Spleen (tissue), 11 donors: ENCODE results near the gene GPR15LG. TPM values are rescaled to one million over a fixed set of nuclear protein-coding genes. Genes with fewer than 3 reads are reported as not detected.
A peak's percentile ranks its signal among the peaks of the same experiment; 100 is the strongest.

Experiments
- DNase-seq: peaks from one replicate; pipeline ENCODE4 v3.0.0-alpha.2; 2020
- H3K27ac ChIP-seq, 8 donors: fragments of 200-600 bp; sonication (generic) in 7 of 8; 1 replicate in 4 of 8; 2 replicates in 4 of 8; pipeline versions ENCODE4 v1.5.0 to v1.8.0; 2016 to 2021; ENCODE audit warnings: inconsistent platforms in 4 of 8, mild to moderate bottlenecking in 4 of 8, moderate library complexity in 1 of 8
- H3K27me3 ChIP-seq, 7 donors: fragments of 200-600 bp; sonication (generic) in 6 of 7; replicated peaks in 1 of 7; 1 replicate in 4 of 7; 2 replicates in 3 of 7; pipeline versions ENCODE4 v1.5.0 to v1.8.0; 2016 to 2021; ENCODE audit warnings: inconsistent platforms in 3 of 7, mild to moderate bottlenecking in 1 of 7
- H3K36me3 ChIP-seq, 6 donors: fragments of 200-600 bp; sonication (generic) in 5 of 6; 1 replicate in 4 of 6; 2 replicates in 2 of 6; pipeline versions ENCODE4 v1.5.0 to v1.8.0; 2016 to 2021; ENCODE audit warnings: inconsistent platforms in 2 of 6
- H3K4me1 ChIP-seq, 6 donors: fragments of 200-600 bp; sonication (generic) in 5 of 6; 1 replicate in 3 of 6; 2 replicates in 3 of 6; pipeline versions ENCODE4 v1.5.0 to v1.8.0; 2016 to 2021; ENCODE audit warnings: inconsistent platforms in 3 of 6
- H3K4me3 ChIP-seq, 8 donors: fragments of 200-600 bp; sonication (generic) in 7 of 8; 1 replicate in 4 of 8; 2 replicates in 4 of 8; pipeline versions ENCODE4 v1.5.0 to v1.8.0; 2016 to 2021; ENCODE audit warnings: inconsistent platforms in 4 of 8, mild to moderate bottlenecking in 4 of 8, moderate library complexity in 2 of 8
- H3K9me3 ChIP-seq, 8 donors: fragments of 200-600 bp; sonication (generic) in 7 of 8; 1 replicate in 4 of 8; 2 replicates in 4 of 8; pipeline versions ENCODE4 v1.5.0 to v1.8.0; 2016 to 2021; ENCODE audit warnings: inconsistent platforms in 4 of 8
- POLR2A ChIP-seq, 3 donors: fragments of 450-650 bp; IDR thresholded peaks; one replicate each; pipeline ENCODE4 v1.5.1; 2017; ENCODE audit warnings: antibody characterized with exemption in 3 of 3, mild to moderate bottlenecking in 1 of 3
- POLR2AphosphoS5 ChIP-seq, 3 donors: sonication (generic); formaldehyde crosslinking; IDR thresholded peaks; one replicate each; pipeline ENCODE4 v1.5.1; 2017; ENCODE audit warnings: antibody characterized with exemption in 3 of 3
- WGBS, 5 donors: extraction: QIAGEN DNeasy Blood & Tissue Kit in 3 of 5; methylation state at CpG; one replicate each; pipeline versions ENCODE4 v1.1.5 to v1.1.7; 2013 to 2018; 5-methylcytosine and 5-hydroxymethylcytosine counted together
- intact Hi-C: fragments of 100-400 bp; cut with DNase I; formaldehyde crosslinking; loops from one replicate; pipeline ENCODE4 v1.15.0; 2023; ENCODE audit warnings: low total_unique reads
- polyA plus RNA-seq, 3 donors: library from polyadenylated mRNA; stranded (reverse); fragments of 200-250 nt; gene quantifications; one replicate each; pipeline ENCODE4 v1.2.1, GENCODE V29; 2013
- total RNA-seq, 7 donors: library from RNA; depleted of rRNA in 3 of 7; stranded (reverse); fragments of >200 nt in 3 of 7; fragmentation: NEBNext Ultra II Directional in 4 of 7; extraction: Animal tissue kit (Norgen Biotek cat#: 25700) in 4 of 7; gene quantifications; one replicate each; pipeline versions ENCODE4 v1.1.0 to v1.2.1, GENCODE V29; 2016 to 2021
- TF ChIP-seq, protein P1 (sequence below), 11 experiments: fragments of 200-600 bp in 7 of 11; fragments of 450-650 bp in 4 of 11; sonication (generic) in 4 of 11; IDR thresholded peaks in 8 of 11; conservative IDR thresholded peaks in 3 of 11; 1 replicate in 7 of 11; 2 replicates in 4 of 11; pipeline versions ENCODE4 v1.4.0 to v1.8.0; 2016 to 2021; ENCODE audit warnings: antibody characterized with exemption in 11 of 11, inconsistent platforms in 4 of 11, mild to moderate bottlenecking in 1 of 11
- donor health status: healthy with polysubstance abuse.
- donor health status: DM: no; HTN: no; CAD: no; lungs with moderate emphysema.
- donor health status: DM: no; HTN: no; CAD: no.
- donor health status: Bipolar disorder and iron deficiency.
- donor health status: healthy.
- donor health status: DM: no; HTN: no; CAD: no.
- donor health status: DM: yes; HTN: yes; CAD: no.

GPR15LG gene
- total and polyA plus RNA-seq, 10 donors, result 0.16 TPM; not detected in 9

DNA sequence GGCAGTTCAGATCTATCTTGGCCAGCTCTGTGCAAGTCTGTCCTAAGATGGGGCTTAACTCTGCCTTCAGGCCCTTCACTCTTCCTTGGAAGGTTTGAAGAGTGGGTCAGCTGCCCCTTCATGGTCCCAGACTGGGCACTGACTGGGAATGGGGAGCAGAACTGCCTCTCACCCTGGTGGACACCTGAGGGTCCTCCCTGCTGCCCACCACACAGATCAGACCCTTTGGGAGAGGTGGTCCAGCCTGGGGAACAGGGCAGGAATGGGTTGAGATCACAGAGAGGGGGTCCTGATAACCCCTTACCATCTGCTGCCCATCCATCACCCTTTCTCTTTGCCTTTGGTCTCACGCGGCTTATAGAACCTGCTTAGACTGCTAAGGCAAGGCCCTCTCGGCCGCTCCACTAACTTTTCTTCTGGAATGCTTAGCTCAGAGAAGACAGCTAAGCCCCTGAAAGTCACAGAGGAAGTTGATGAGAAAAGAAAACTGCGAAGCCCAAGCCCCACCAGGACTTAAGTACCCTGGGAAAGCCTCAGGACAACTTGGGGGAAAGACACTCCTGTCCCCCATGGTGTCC is 20.3 kb downstream of the GPR15LG start:
- H3K9me3 ChIP-seq, result no peaks in the 10 kb centered on the region
- WGBS, 5 donors, result 28 to 43% (median 35%) methylated on average over 5 of the region's 5 CpGs
- TF ChIP-seq, protein P1, sequence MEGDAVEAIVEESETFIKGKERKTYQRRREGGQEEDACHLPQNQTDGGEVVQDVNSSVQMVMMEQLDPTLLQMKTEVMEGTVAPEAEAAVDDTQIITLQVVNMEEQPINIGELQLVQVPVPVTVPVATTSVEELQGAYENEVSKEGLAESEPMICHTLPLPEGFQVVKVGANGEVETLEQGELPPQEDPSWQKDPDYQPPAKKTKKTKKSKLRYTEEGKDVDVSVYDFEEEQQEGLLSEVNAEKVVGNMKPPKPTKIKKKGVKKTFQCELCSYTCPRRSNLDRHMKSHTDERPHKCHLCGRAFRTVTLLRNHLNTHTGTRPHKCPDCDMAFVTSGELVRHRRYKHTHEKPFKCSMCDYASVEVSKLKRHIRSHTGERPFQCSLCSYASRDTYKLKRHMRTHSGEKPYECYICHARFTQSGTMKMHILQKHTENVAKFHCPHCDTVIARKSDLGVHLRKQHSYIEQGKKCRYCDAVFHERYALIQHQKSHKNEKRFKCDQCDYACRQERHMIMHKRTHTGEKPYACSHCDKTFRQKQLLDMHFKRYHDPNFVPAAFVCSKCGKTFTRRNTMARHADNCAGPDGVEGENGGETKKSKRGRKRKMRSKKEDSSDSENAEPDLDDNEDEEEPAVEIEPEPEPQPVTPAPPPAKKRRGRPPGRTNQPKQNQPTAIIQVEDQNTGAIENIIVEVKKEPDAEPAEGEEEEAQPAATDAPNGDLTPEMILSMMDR (IDR thresholded peaks at IDR 0.05 in 8 of 11, conservative IDR thresholded peaks at IDR 0.05 in 3 of 11), result no peak
- TF ChIP-seq POLR2AphosphoS5 (IDR thresholded peaks at IDR 0.05), result no peak
- H3K4me3 ChIP-seq, result peak overlapping the region; percentile 17 to 67 (median 43)
- H3K36me3 ChIP-seq, result no peaks in the 10 kb centered on the region
- DNase-seq, result peak; percentile 54
- peaks cover 6 to 71% (median 21%) of the 10 kb centered on the region in 7 donors for H3K27me3 ChIP-seq
- intact Hi-C loops, result no loop called here
- H3K27ac ChIP-seq, result peak overlapping the region in 2 of 8 donors; percentile 9 to 26
- H3K4me1 ChIP-seq, result peaks cover 0 to 32% (median 19%) of the 10 kb centered on the region in 6 donors

DNA sequence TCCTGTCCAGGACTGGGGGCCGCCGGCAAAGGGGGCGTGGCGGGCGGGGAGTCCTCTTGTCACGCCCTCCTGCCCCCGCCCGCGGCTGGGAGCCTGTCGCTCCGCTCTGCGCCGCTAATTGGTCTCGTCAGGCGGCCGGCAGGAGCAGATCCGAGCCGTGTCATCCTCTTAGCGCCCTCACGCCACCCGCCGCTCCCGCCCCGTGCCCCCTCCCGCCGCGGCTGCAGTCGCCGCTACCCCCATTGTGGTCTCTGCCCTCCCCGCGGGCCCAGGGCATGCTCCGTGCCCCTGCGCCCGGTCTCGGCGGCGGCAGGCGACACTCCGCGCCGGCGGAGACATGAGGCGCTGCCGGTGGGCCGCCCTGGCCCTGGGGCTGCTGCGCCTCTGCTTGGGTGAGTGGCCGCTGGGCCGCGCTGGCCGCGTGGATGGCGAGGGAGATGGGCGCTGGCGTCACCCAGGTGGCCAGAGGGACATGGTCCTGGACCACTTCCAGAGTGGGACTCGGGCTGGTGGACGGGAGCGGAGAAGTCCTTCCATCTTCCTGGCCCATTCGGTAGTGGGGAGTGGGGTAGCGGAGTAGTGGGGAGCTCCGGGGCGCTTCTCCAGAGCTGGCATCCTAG is 20.9 kb downstream of the GPR15LG start, which contains the start of gene CDHR1:
Gene CDHR1 (plus strand): TSS at position 114 of the 620 bp plus-strand sequence. CDS start 224 bp downstream, at position 338.
- peak within 1 kb of the TSS in 3 of 8 donors; percentile 9 to 30 (median 26) for H3K27ac ChIP-seq
- H3K36me3 ChIP-seq, result no peaks in the 10 kb centered on the region
- H3K9me3 ChIP-seq, result no peaks in the 10 kb centered on the region
- peak within 1 kb of the TSS; percentile 17 to 67 (median 43) for H3K4me3 ChIP-seq
- 0 to 3% (median 2%) methylated on average over 13 to 61 of the region's 61 CpGs for WGBS, 5 donors
- peaks cover 0 to 32% (median 19%) of the 10 kb centered on the region in 6 donors for H3K4me1 ChIP-seq
- peak; percentile 88 for DNase-seq
- intact Hi-C loops, result no loop called here
- peaks cover 6 to 65% (median 21%) of the 10 kb centered on the region in 7 donors for H3K27me3 ChIP-seq
- TF ChIP-seq POLR2AphosphoS5 (IDR thresholded peaks at IDR 0.05) (peak in 2 of 3 donors; percentile 39 to 61), POLR2A (IDR thresholded peaks at IDR 0.05) (no peak)
- TF ChIP-seq, protein P1 (IDR thresholded peaks at IDR 0.05 in 8 of 11, conservative IDR thresholded peaks at IDR 0.05 in 3 of 11), result no peak

DNA sequence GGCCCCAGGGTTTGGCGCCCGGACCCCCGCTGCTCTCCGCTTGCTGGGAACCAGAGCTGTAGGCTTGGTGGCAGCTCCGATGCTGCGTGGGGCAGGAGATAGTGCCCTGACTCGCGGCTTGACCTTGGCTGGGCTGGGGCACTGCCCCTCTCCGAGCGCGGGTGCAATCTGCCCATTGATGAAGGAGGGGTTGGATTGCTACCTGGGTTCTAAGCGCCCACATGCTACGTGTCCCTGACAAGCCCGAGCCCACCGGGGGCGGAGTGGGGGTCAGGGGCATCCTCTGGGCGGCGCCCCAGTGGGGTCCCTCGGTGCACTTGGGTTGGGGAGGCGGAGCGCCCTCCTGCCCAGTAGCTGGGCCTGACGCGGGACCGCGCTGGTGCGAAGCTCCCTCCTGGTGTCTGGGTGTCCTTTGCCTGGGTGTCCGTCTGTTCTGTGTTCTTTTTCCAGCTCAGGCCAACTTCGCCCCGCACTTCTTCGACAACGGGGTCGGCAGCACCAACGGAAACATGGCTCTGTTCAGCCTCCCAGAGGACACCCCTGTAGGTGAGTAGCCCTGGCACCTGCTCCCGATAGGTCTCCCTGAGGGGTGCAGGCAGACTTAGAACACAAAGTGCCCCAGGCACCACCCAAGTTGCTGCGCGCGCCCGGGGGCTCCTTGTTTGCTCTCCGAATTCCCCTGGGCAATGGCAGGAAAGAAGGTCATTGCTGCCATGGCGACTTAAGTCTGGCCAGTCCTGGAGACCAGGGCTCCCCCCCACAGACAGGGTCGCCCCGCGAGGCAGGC is 21.6 kb downstream of the GPR15LG start:
- peaks cover 6 to 65% (median 21%) of the 10 kb centered on the region in 7 donors for H3K27me3 ChIP-seq
- DNase-seq, result peak; percentile 80
- peaks cover 0 to 32% (median 19%) of the 10 kb centered on the region in 6 donors for H3K4me1 ChIP-seq
- peak overlapping the region in 7 of 8 donors; percentile 38 to 67 (median 44) for H3K4me3 ChIP-seq
- 23 to 30% (median 28%) methylated on average over 26 to 43 of the region's 43 CpGs for WGBS, 5 donors
- TF ChIP-seq POLR2A (IDR thresholded peaks at IDR 0.05), result no peak
- no peak for TF ChIP-seq POLR2AphosphoS5 (IDR thresholded peaks at IDR 0.05)
- TF ChIP-seq, protein P1 (IDR thresholded peaks at IDR 0.05 in 8 of 11, conservative IDR thresholded peaks at IDR 0.05 in 3 of 11), result no peak
- H3K9me3 ChIP-seq, result no peaks in the 10 kb centered on the region
- no peaks in the 10 kb centered on the region for H3K36me3 ChIP-seq
- intact Hi-C loops, result no loop called here
- no peak overlapping the region for H3K27ac ChIP-seq
